GM12878 (cell line): ENCODE results near the gene DPM1. TPM values are rescaled to one million over a fixed set of nuclear protein-coding genes. Genes with fewer than 3 reads are reported as not detected.

Experiments
- ATAC-seq: fragments of 200-7000 bp; cut with Tn5 transposase; 3 replicates; pipeline ENCODE4 v1.9.1; 2020; ENCODE audit warnings: mild to moderate bottlenecking, moderate library complexity
- BruUV-seq: library from RNA; stranded (reverse); fragments of 400-500 nt; replicated peaks from 2 replicates; lab custom pipeline; 2021; lab: Mats Ljungman, UMichigan
- CTCF ChIA-PET: fragments of 300-600 bp; sonication (Branson Sonifier 250); formaldehyde crosslinking; extraction: SDS; loops from one replicate; lab custom pipeline; 2021; ENCODE audit warnings: inconsistent platforms; lab: Yijun Ruan, JAX
- POLR2A ChIA-PET: fragments of 350-600 bp; formaldehyde crosslinking; extraction: SDS; loops from one replicate; lab custom pipeline; 2021; ENCODE audit warnings: inconsistent platforms; lab: Charles Lee
- RAD21 ChIA-PET: fragments of 300-600 bp; sonication (Branson Sonifier 250); formaldehyde crosslinking; loops from one replicate; lab custom pipeline; 2023; ENCODE audit warnings: antibody characterized with exemption; ENCODE audit not compliant: unreplicated experiment; lab: Charles Lee
- SMC1A ChIA-PET: fragments of 300-600 bp; sonication (Branson Sonifier 250); formaldehyde crosslinking; loops from one replicate; lab custom pipeline; 2023; ENCODE audit not compliant: unreplicated experiment, uncharacterized antibody; lab: Charles Lee
- DNase-seq: peaks from one replicate; pipeline ENCODE4 v3.0.0-alpha.2; 2011; ENCODE audit warnings: low read depth, low spot score
- FAIRE-seq: peaks from 3 replicates; lab custom pipeline; 2011; peaks lifted over from hg19 to GRCh38; lab: Jason Lieb, UNC
- H2AFZ ChIP-seq: 2 replicates; pipeline ENCODE4 v1.6.0; 2011; ENCODE audit warnings: low read depth, low read length, control low read depth; ENCODE audit not compliant: control insufficient read depth
- H3K27ac ChIP-seq: 2 replicates; pipeline ENCODE4 v1.5.1; 2011; ENCODE audit warnings: control low read depth; ENCODE audit not compliant: control insufficient read depth, insufficient read depth
- H3K27me3 ChIP-seq, 2 experiments: replicated peaks in 1 of 2; 2 replicates each; pipeline versions ENCODE4 v1.6.0 to v1.6.1; 2011; ENCODE audit warnings: low read length in 1 of 2; ENCODE audit not compliant: control insufficient read depth in 2 of 2, insufficient read depth in 2 of 2
- H3K36me3 ChIP-seq, 2 experiments: 2 replicates each; pipeline ENCODE4 v1.5.1; 2011; ENCODE audit warnings: low read length in 1 of 2; ENCODE audit not compliant: control insufficient read depth in 2 of 2, insufficient read depth in 2 of 2
- H3K4me1 ChIP-seq: 2 replicates; pipeline ENCODE4 v1.6.1; 2011; ENCODE audit warnings: mild to moderate bottlenecking, low read length, moderate library complexity, mixed read lengths; ENCODE audit not compliant: control insufficient read depth, insufficient read depth
- H3K4me2 ChIP-seq: 2 replicates; pipeline ENCODE4 v1.6.0; 2011; ENCODE audit warnings: control low read depth; ENCODE audit not compliant: control insufficient read depth, insufficient read depth
- H3K4me3 ChIP-seq: fragments of 200-600 bp; sonication (generic); 2 replicates; pipeline ENCODE4 v1.5.1; 2016
- H3K79me2 ChIP-seq: 2 replicates; pipeline ENCODE4 v1.6.0; 2011; ENCODE audit warnings: low read length; ENCODE audit not compliant: control insufficient read depth, insufficient read depth
- H3K9ac ChIP-seq: 2 replicates; pipeline ENCODE4 v1.8.0; 2011; ENCODE audit warnings: low read length, control low read depth, mixed read lengths; ENCODE audit not compliant: control insufficient read depth, insufficient read depth
- H3K9me3 ChIP-seq: replicated peaks from 3 replicates; pipeline ENCODE4 v1.5.1; 2011; ENCODE audit warnings: mild to moderate bottlenecking, low read length; ENCODE audit not compliant: control insufficient read depth, insufficient read depth
- H4K20me1 ChIP-seq: 2 replicates; pipeline ENCODE4 v1.6.0; 2011; ENCODE audit not compliant: control insufficient read depth, insufficient read depth
- BACH1 ChIP-seq: fragments of 450-650 bp; IDR thresholded peaks from 2 replicates; pipeline ENCODE4 v1.6.1; 2017; ENCODE audit warnings: mild to moderate bottlenecking, borderline replicate concordance
- CHD4 ChIP-seq: fragments of 200-600 bp; sonication (generic); IDR thresholded peaks from 2 replicates; pipeline ENCODE4 v1.6.1; 2016; ENCODE audit warnings: mild to moderate bottlenecking
- CREM ChIP-seq: IDR thresholded peaks from 2 replicates; pipeline ENCODE4 v1.6.1; 2014; ENCODE audit warnings: antibody characterized with exemption, low read depth
- ESRRA ChIP-seq: IDR thresholded peaks from 2 replicates; pipeline ENCODE4 v1.6.1; 2012; ENCODE audit warnings: mild to moderate bottlenecking, low read length, improper control_type of control experiment
- ETV6 ChIP-seq, 2 experiments: fragments of 450-650 bp in 1 of 2; IDR thresholded peaks in 1 of 2; conservative IDR thresholded peaks in 1 of 2; 2 replicates each; pipeline ENCODE4 v1.6.1; 2014; ENCODE audit warnings: antibody characterized with exemption in 1 of 2, borderline replicate concordance in 1 of 2, low read depth in 1 of 2, mild to moderate bottlenecking in 1 of 2, moderate library complexity in 1 of 2
- IKZF2 ChIP-seq, 2 experiments: fragments of 450-650 bp; IDR thresholded peaks; 2 replicates each; pipeline ENCODE4 v1.6.1; 2017; ENCODE audit warnings: mild to moderate bottlenecking in 2 of 2, moderate library complexity in 2 of 2
- JUNB ChIP-seq: IDR thresholded peaks from 2 replicates; pipeline ENCODE4 v1.6.1; 2016; ENCODE audit warnings: antibody characterized with exemption, mild to moderate bottlenecking
- KAT2A ChIP-seq: conservative IDR thresholded peaks from 2 replicates; pipeline ENCODE4 v1.6.1; 2011; ENCODE audit warnings: low read depth, low read length; ENCODE audit not compliant: control insufficient read depth
- KLF5 ChIP-seq: fragments of 450-650 bp; IDR thresholded peaks from 2 replicates; pipeline ENCODE4 v1.6.1; 2014; ENCODE audit warnings: mild to moderate bottlenecking; ENCODE audit not compliant: partially characterized antibody
- NKRF ChIP-seq: fragments of 450-650 bp; conservative IDR thresholded peaks from 2 replicates; pipeline ENCODE4 v1.6.1; 2017; ENCODE audit warnings: mild to moderate bottlenecking, moderate library complexity
- PML ChIP-seq: IDR thresholded peaks from 2 replicates; pipeline ENCODE4 v1.6.1; 2012; ENCODE audit warnings: low read length, inconsistent platforms
- RUNX3 ChIP-seq: IDR thresholded peaks from 2 replicates; pipeline ENCODE4 v1.6.1; 2012; ENCODE audit warnings: low read length, inconsistent platforms
- SMARCA5 ChIP-seq: fragments of 450-650 bp; IDR thresholded peaks from 2 replicates; pipeline ENCODE4 v1.6.1; 2017; ENCODE audit warnings: mild to moderate bottlenecking
- WGBS: methylation state at CpG from one replicate; pipeline ENCODE4 v1.1.6; 2016; ENCODE audit warnings: low lambda C conversion rate; ENCODE audit not compliant: insufficient replicate concordance, insufficient coverage; ENCODE audit errors: missing lambda C conversion rate; 5-methylcytosine and 5-hydroxymethylcytosine counted together
- in situ Hi-C: fragments of 300-500 bp; cut with MboI; formaldehyde crosslinking; loops from 9 replicates; pipeline ENCODE4 v1.14.3; 2018; ENCODE audit warnings: mixed read lengths
- intact Hi-C: fragments of 100-400 bp; cut with micrococcal nuclease; formaldehyde crosslinking; loops from one replicate; pipeline ENCODE4 v1.14.2; 2022; ENCODE audit not compliant: unreplicated experiment
- polyA plus RNA-seq, 11 experiments: library from polyadenylated mRNA; depleted of rRNA in 4 of 11; unstranded in 6 of 11; stranded (reverse) in 5 of 11; fragments of >200 nt; fragmentation: Nextera tagmentation in 4 of 11; fragmentation: Illumina TruSeq in 1 of 11; extraction: Ambion mirVana in 4 of 11; extraction: Trizol in 1 of 11; gene quantifications; 1 replicate in 1 of 11; 2 replicates in 10 of 11; pipeline versions ENCODE4 v1.2.1 to v1.2.3, GENCODE V29; 2011 to 2016; ENCODE audit warnings: inconsistent platforms in 2 of 11, missing spikeins in 2 of 11, low read depth in 1 of 11
- total RNA-seq, 4 experiments: library from RNA; depleted of rRNA in 3 of 4; stranded (reverse); fragments of >200 nt in 3 of 4; fragmentation: Illumina TruSeq in 1 of 4; extraction: Trizol in 1 of 4; gene quantifications; 2 replicates each; pipeline versions ENCODE4 v1.2.1 to v1.2.3, GENCODE V29; 2013 to 2021
- TF ChIP-seq, protein P1 (sequence below): fragments of 450-650 bp; IDR thresholded peaks from 2 replicates; pipeline ENCODE4 v1.6.1; 2016; ENCODE audit warnings: mild to moderate bottlenecking
- TF ChIP-seq, protein P2 (sequence below): IDR thresholded peaks from 2 replicates; pipeline ENCODE4 v1.6.1; 2012; ENCODE audit warnings: low read depth, low read length, improper control_type of control experiment
- TF ChIP-seq, protein P3 (sequence below): IDR thresholded peaks from 2 replicates; pipeline ENCODE4 v1.6.1; 2012; ENCODE audit warnings: mild to moderate bottlenecking, low read depth, low read length

Gene DPM1
- total and polyA plus RNA-seq, 10 of the 15 experiments (the other 5 are each of a cell fraction or from before 2014, with no cell fraction given) = 53.3 to 167 (median 108) TPM

DNA sequence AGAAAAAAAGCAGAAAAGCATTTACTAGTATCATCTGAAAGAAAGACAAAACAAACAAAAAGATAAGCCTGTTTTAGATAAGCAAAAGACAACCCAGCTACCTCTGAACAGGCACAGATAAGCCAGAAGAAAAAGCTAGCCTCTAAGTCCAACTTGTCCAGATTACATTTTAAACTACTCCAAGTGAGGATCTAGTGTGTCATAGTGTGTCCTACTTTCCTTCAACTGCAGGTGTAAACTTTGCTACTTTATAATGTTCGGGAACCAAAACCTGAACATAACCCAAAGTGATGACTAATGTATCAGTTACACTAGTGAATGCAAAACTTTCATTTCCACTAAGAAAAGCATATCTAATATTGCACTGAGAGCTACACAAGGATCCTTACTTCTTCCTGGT is 46.6 kb downstream of the DPM1 start:
- Histone ChIP-seq H3K79me2 (peaks cover 96% of the 10 kb centered on the region), H2AFZ (no peak overlapping the region), H3K36me3 (peaks cover 3 to 34% of the 10 kb centered on the region in 2 experiments), H3K9ac (peak overlapping the region; percentile 22; the same call in 1 of the 2 replicates), H3K27me3 (no peaks in the 10 kb centered on the region), H3K9me3 (no peaks in the 10 kb centered on the region), H4K20me1 (peaks cover 18% of the 10 kb centered on the region), H3K4me3 (peak overlapping the region; percentile 18; the same call in 1 of the 2 replicates), H3K4me2 (peak overlapping the region; percentile 91), H3K4me1 (peaks cover 60% of the 10 kb centered on the region), H3K27ac (peak overlapping the region; percentile 54)
- TF ChIP-seq PML (no peak), IKZF2 (IDR thresholded peaks at IDR 0.05) (0 out of 4 replicates have a peak, but pooled peaks of 1 of the 2 experiments have one; percentile 9), KAT2A (no peak), KLF5 (no peak), ETV6 (conservative IDR thresholded peaks at IDR 0.05 in 1 of 2, IDR thresholded peaks at IDR 0.05 in 1 of 2; ENCODE audit: borderline replicate concordance in 1 of 2, low read depth in 1 of 2) (0 out of 4 replicates have a peak, but pooled peaks of 1 of the 2 experiments have one; percentile 22), CHD4 (no peak), SMARCA5 (no peak), ESRRA (no peak), RUNX3 (peak; percentile 22; the same call in 1 of the 2 replicates), CREM (peak; percentile 19; the same call in 1 of the 2 replicates), NKRF (no peak), JUNB (peak; percentile 19; the same call in 1 of the 2 replicates), BACH1 (no peak)
- TF ChIP-seq, protein P1, sequence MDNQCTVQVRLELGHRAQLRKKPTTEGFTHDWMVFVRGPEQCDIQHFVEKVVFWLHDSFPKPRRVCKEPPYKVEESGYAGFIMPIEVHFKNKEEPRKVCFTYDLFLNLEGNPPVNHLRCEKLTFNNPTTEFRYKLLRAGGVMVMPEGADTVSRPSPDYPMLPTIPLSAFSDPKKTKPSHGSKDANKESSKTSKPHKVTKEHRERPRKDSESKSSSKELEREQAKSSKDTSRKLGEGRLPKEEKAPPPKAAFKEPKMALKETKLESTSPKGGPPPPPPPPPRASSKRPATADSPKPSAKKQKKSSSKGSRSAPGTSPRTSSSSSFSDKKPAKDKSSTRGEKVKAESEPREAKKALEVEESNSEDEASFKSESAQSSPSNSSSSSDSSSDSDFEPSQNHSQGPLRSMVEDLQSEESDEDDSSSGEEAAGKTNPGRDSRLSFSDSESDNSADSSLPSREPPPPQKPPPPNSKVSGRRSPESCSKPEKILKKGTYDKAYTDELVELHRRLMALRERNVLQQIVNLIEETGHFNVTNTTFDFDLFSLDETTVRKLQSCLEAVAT = no peak
- TF ChIP-seq, protein P2, sequence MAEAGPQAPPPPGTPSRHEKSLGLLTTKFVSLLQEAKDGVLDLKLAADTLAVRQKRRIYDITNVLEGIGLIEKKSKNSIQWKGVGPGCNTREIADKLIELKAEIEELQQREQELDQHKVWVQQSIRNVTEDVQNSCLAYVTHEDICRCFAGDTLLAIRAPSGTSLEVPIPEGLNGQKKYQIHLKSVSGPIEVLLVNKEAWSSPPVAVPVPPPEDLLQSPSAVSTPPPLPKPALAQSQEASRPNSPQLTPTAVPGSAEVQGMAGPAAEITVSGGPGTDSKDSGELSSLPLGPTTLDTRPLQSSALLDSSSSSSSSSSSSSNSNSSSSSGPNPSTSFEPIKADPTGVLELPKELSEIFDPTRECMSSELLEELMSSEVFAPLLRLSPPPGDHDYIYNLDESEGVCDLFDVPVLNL = no peak
- TF ChIP-seq, protein P3, sequence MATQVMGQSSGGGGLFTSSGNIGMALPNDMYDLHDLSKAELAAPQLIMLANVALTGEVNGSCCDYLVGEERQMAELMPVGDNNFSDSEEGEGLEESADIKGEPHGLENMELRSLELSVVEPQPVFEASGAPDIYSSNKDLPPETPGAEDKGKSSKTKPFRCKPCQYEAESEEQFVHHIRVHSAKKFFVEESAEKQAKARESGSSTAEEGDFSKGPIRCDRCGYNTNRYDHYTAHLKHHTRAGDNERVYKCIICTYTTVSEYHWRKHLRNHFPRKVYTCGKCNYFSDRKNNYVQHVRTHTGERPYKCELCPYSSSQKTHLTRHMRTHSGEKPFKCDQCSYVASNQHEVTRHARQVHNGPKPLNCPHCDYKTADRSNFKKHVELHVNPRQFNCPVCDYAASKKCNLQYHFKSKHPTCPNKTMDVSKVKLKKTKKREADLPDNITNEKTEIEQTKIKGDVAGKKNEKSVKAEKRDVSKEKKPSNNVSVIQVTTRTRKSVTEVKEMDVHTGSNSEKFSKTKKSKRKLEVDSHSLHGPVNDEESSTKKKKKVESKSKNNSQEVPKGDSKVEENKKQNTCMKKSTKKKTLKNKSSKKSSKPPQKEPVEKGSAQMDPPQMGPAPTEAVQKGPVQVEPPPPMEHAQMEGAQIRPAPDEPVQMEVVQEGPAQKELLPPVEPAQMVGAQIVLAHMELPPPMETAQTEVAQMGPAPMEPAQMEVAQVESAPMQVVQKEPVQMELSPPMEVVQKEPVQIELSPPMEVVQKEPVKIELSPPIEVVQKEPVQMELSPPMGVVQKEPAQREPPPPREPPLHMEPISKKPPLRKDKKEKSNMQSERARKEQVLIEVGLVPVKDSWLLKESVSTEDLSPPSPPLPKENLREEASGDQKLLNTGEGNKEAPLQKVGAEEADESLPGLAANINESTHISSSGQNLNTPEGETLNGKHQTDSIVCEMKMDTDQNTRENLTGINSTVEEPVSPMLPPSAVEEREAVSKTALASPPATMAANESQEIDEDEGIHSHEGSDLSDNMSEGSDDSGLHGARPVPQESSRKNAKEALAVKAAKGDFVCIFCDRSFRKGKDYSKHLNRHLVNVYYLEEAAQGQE = no peak
- 0% methylated on average over 1 of the region's 1 CpG for WGBS
- ChIA-PET SMC1A (interaction anchor here (1.0 to 4.3 kb wide), 9 partner anchors 9 to 117 kb away, joined by 3 to 17 read pairs (median 6); partner anchors contain the start of gene BCAS4), CTCF (interaction anchor here (0.6 to 3.8 kb wide), 10 partner anchors 9 to 121 kb away, joined by 3 to 44 read pairs (median 4); partner anchors contain the start of genes ADNP and BCAS4), RAD21 (interaction anchor here (0.8 to 2.0 kb wide), 9 partner anchors 9 to 117 kb away, joined by 3 to 8 read pairs (median 3); partner anchors contain the start of genes ADNP and BCAS4), POLR2A (interaction anchor here (0.7 to 1.4 kb wide), 5 partner anchors 9 to 117 kb away, joined by 3 to 4 read pairs (median 3); partner anchors contain the start of genes BCAS4, DPM1 and MOCS3)
- BruUV-seq = no TSS peak
- ATAC-seq (peak; percentile 69), DNase-seq (peak; percentile 39), FAIRE-seq (peak; percentile 70)
- intact Hi-C loops (no loop called here), in situ Hi-C loops (no loop called here)
